NCI-H128 (cell line): ENCODE measurements around the gene ZNF592.

Experiments
- DNase-seq: peaks from one replicate; lab custom pipeline; 2025; ENCODE audit not compliant: unreplicated experiment; lab: John Stamatoyannopoulos, UW

Gene ZNF592

DNA sequence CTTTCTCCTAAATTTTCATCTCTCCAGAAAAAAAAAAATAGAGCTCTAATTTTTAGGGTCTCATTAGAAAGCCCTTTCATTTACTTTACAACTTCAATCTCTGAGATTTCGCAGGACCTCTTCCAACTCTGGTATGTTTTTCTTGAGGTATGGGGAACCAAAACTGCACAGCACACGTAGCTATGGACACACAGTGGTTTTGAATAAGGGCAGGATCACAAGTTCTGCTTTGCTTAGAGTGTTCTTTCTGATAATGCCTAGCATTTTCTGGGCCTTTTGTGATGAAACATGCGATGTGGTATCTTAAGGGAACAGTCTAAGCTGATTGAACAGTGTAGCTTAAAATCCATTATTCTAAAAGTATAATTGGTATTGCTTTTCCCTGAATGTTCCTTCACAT lies 25.3 kb downstream of the ZNF592 start:
- no peak for DNase-seq

- DNase-seq: no peak
Observed at GRCh38 chr15:84775867-84776449, 27.6 kb downstream of the ZNF592 start.

DNA sequence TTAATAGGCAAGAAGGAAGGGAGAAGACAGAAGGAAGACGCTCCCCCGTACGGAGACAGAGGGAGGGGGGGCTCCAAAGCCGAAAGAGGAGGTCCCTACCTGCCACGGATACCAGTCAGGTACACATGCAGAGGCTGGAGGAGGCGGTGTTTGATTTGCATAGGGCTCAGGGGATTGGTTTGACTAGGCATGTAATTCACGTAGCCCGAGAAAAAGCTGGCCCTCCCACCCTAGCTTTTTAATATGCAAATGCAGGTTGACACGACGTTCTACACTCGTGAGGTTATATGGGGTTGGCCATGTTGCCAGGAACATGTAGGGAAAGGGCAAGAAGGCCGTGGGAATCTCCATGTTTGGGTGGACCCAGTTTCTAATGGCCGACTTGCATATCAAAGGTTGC lies 29.8 kb downstream of the ZNF592 start:
- no peak for DNase-seq

DNA sequence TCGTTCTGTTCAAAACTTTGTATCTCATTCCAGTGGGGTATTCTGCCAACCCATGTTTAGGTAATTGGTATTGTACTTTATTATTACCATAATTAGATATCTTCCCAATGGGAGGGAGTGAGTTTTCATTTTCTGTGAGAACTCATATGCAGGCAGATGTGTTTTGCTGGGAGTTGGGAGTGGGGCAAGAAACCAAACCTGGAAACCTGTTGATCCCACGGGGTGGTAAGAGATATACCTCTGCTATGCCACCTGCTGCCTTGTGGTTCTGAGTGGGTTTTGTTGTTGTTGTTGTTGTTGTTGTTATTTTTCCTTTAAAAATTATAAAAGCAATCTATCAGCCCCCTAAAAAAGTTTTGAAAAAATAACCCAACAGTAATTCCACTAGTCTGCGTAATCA lies 32.1 kb downstream of the ZNF592 start:
- no peak for DNase-seq

DNA sequence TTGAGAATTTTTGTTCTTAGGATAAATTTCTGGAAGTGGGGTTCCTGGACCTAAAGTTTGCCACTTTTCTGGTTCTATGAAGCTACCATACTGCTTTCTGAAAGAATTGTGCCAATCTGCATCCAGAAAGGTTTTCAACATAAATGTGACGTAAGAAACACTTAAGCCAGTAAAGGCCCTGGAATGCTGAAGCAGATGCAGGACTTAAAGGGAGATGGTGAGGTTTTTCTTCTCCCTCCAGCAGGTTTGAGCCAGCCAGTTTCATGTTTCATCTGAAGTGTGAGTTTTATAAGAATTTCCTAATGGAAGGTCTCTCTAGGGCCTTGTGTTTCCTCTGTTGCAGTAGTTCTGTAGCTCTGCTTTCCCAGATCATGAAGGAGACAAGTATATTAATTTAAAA lies 33.1 kb downstream of the ZNF592 start:
- no peak for DNase-seq

GRCh38 chr15:84782346-84782745 lies 34.0 kb downstream of the ZNF592 start:
- DNase-seq: no peak

DNA sequence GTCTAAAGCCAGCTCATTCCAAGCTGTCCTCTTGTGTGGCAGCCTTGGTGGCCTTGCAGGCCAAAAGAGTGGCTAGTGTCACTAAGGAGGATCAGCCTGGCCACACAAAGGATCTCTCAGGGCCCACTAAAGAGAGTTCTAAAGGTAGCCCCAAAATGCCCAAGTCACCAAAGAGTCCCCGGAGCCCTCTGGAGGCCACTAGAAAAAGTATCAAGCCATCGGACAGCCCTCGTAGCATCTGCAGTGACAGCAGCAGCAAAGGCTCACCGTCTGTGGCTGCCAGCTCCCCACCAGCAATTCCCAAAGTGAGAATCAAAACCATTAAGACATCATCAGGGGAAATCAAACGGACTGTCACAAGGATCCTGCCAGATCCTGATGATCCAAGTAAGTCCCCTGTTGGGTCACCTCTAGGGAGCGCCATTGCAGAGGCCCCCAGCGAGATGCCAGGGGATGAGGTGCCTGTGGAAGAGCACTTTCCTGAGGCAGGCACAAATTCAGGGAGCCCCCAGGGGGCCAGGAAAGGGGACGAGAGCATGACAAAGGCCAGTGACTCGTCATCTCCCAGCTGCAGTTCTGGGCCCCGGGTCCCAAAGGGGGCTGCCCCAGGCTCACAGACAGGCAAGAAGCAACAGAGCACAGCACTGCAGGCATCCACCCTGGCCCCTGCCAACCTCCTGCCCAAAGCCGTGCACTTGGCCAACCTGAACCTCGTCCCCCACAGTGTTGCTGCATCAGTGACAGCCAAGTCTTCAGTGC lies 35.3 kb downstream of the ZNF592 start:
- no peak for DNase-seq

GRCh38 chr15:84784262-84784661 lies 35.9 kb downstream of the ZNF592 start:
- DNase-seq: no peak

- DNase-seq: no peak
Observed at GRCh38 chr15:84785053-84785452, 36.7 kb downstream of the ZNF592 start.

- no peak for DNase-seq
Observed at GRCh38 chr15:84788500-84788899, 40.1 kb downstream of the ZNF592 start.

- DNase-seq: no peak
Observed at GRCh38 chr15:84789762-84790161, 41.4 kb downstream of the ZNF592 start.

GRCh38 chr15:84790676-84791075 lies 42.3 kb downstream of the ZNF592 start:
- no peak for DNase-seq

- DNase-seq: no peak
Observed at GRCh38 chr15:84791763-84792162, 43.4 kb downstream of the ZNF592 start.

DNA sequence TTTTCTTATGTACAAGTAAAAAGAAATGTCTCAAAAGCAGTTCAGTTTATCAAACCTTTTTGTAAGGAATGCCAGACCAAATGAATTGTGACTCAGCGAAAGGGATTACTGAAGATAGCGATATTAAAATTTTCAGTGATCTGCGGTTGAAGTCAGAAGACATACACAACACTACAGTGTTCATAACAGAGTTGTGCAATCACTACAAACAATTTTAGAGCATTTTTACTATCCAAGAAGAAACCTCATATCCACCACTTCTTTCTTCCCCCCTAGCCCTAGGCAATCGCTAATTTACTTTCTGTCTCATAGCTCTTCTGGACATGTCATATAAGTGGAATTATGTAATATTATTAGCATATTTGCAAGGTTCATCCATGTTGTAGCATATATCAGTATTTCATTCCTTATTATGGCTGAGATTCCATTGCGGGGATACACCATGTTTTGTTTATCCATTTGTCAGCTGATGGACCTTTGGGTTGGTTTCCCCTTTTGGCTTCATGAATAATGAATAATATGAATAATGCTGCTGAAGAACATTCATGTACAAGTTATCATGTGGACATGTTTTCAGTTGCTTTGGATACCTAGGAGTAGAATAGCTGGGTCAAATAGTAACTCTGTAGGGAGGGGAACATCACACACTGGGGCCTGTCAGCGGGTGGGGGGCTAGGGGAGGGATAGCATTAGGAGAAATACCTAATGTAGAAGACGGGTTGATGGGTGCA lies 45.2 kb downstream of the ZNF592 start:
- no peak for DNase-seq

DNA sequence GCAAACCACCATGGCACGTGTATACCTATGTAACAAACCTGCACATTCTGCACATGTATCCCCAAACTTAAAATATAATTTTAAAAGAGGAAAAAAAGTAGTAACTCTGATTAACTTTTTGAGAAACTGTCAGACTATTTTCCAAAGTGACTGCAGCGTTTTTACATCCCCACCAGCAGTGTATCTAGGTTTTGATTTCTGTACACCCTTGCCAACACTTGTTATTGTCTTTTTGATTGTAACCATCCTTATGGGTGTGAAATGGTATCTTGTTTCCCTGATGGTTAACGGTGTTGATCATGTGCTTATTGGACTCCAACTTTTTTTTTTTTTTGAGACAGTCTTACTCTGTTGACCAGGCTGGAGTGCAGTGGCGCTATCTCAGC lies 45.8 kb downstream of the ZNF592 start:
- DNase-seq: no peak

- no peak for DNase-seq
Observed at GRCh38 chr15:84795186-84795585, 46.8 kb downstream of the ZNF592 start.

DNA sequence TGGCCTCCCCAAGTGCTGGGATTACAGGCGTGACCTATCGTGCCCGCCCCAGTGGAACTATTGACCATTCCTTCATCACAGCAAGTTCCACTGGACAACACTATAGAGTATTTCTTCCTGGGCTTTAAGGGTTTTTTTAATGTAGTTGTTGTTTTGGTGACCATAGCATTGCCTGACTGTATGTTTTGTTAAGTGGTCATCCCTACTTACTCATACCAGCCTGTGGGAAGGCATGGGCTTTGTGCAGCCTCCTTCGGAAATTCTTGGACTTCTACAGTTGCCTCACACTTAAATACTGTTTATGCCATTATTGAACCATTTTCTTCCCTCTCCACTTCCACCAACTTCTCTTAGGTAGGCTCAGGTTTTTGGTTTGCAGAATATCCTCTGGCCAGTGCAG lies 48.8 kb downstream of the ZNF592 start:
- no peak for DNase-seq

- no peak for DNase-seq
Observed at GRCh38 chr15:84797801-84798200, 49.4 kb downstream of the ZNF592 start.

DNA sequence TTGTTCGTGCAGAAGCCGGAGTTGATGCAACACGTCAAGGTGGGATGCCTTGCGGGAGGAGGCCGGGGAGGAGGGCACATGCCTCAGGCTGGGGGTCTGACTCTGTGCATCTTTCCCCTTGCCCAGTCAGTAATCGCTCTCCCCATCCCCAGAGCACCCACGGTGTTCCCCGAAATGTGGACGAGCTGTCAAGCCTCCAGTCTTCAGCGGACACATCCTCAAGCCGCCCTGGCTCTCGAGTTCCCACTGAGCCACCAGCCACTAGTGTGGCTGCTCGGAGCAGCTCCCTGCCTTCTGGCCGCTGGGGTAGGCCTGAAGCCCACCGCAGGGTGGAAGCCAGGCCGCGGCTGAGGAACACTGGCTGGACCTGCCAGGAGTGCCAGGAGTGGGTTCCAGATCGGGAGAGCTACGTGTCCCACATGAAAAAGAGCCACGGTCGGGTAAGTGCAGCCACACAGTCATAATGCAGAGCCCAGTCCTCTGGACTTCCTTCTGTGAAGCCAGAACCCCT lies 50.1 kb downstream of the ZNF592 start:
- no peak for DNase-seq

GRCh38 chr15:84799511-84800187 lies 51.3 kb downstream of the ZNF592 start:
- DNase-seq: no peak

- no peak for DNase-seq
Observed at GRCh38 chr15:84800365-84800806, 52.0 kb downstream of the ZNF592 start.
